ENCODE results near the gene SCN10A.

The SCN10A gene

DNA sequence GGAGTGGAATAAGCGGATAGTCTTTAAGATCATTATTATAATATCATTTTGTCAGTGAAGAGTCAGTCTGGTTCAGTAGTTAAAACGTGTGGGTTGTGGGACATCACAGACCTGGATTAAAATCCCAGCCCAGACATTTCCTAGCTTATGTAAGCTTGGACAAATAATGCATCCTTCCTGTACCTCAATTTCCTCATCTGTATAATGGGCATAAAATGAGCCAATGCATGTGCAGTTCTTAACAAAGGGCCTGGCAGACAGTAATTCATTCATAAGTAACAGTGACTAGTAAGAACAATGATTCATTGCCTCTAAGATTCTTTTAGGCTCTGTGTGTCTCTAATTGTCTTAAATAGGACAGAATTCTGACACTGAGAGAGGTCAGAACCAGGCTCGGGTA is 76.1 kb downstream of the SCN10A start:
- no peak overlapping the region for H3K4me3 ChIP-seq (ENCODE audit: low read depth, low read length)
- DNase-seq (ENCODE audit: low read depth): no peak
- TF ChIP-seq, protein P1, sequence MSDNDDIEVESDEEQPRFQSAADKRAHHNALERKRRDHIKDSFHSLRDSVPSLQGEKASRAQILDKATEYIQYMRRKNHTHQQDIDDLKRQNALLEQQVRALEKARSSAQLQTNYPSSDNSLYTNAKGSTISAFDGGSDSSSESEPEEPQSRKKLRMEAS (IDR thresholded peaks at IDR 0.05; ENCODE audit: low read depth, low read length): no peak
- no peak for TF ChIP-seq POLR2A (IDR thresholded peaks at IDR 0.05; ENCODE audit: extremely low read depth, insufficient read length)
- no peak for TF ChIP-seq CTCF (IDR thresholded peaks at IDR 0.05; ENCODE audit: low read depth, low read length)
- no peak for TF ChIP-seq MYC (IDR thresholded peaks at IDR 0.05; ENCODE audit: low read depth, low read length)

DNA sequence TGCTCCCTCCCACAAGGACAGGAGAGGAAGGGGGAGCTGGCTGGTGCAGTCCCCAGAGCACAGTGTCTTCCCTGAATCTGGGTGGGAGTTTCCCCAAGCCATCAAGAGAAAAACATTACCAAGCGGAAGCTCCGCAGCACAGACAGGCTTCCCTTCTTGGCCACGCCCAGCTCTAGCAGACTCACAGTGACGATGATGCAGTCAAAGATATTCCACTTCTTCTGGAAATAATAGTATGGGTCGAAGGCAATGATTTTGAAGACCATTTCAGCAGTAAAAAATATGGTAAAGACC is 76.7 kb downstream of the SCN10A start:
- no peak for DNase-seq (ENCODE audit: low read depth)
- H3K4me3 ChIP-seq (ENCODE audit: low read depth, low read length): no peak overlapping the region
- TF ChIP-seq POLR2A (IDR thresholded peaks at IDR 0.05; ENCODE audit: extremely low read depth, insufficient read length): no peak

GRCh38 chr3:38738630-38739395 is 77.2 kb downstream of the SCN10A start:
- TF ChIP-seq CTCF (IDR thresholded peaks at IDR 0.05; ENCODE audit: low read depth, low read length) (peak; percentile 77), POLR2A (IDR thresholded peaks at IDR 0.05; ENCODE audit: extremely low read depth, insufficient read length) (no peak), MYC (IDR thresholded peaks at IDR 0.05; ENCODE audit: low read depth, low read length) (no peak)
- TF ChIP-seq, protein P1 (IDR thresholded peaks at IDR 0.05; ENCODE audit: low read depth, low read length): peak; percentile 24; the same call in 1 of the 2 replicates
- DNase-seq (ENCODE audit: low read depth): peak; percentile 53
- no peak overlapping the region for H3K4me3 ChIP-seq (ENCODE audit: low read depth, low read length)

- no peak for TF ChIP-seq MYC (IDR thresholded peaks at IDR 0.05; ENCODE audit: low read depth, low read length)
- TF ChIP-seq CTCF (IDR thresholded peaks at IDR 0.05; ENCODE audit: low read depth, low read length): no peak
- TF ChIP-seq, protein P1 (IDR thresholded peaks at IDR 0.05; ENCODE audit: low read depth, low read length): no peak
- TF ChIP-seq POLR2A (IDR thresholded peaks at IDR 0.05; ENCODE audit: extremely low read depth, insufficient read length): no peak
- DNase-seq (ENCODE audit: low read depth): no peak
- H3K4me3 ChIP-seq (ENCODE audit: low read depth, low read length): no peak overlapping the region
Observed at GRCh38 chr3:38731522-38731921, 84.5 kb downstream of the SCN10A start.

DNA sequence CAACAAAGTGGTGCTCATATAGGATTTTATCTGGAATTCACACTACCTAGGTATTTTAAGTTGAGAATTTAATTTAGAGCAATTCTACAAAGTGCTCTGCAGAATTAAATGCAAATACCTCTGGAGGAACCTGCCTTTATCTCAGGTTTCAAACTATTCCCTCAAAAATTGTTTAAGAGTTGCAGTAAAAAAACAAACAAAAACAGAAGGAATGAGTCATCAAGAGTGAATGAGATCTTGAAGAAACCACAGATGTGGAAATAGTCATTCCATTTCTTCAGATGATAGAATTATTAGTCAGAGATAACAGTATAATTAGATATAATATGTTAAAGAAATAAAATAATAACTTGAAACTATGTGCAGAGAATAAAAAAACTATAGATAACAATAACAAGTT is 85.7 kb downstream of the SCN10A start:
- DNase-seq (ENCODE audit: low read depth): no peak
- no peak overlapping the region for H3K4me3 ChIP-seq (ENCODE audit: low read depth, low read length)
- TF ChIP-seq, protein P1 (IDR thresholded peaks at IDR 0.05; ENCODE audit: low read depth, low read length): no peak
- no peak for TF ChIP-seq MYC (IDR thresholded peaks at IDR 0.05; ENCODE audit: low read depth, low read length)
- no peak for TF ChIP-seq CTCF (IDR thresholded peaks at IDR 0.05; ENCODE audit: low read depth, low read length)
- no peak for TF ChIP-seq POLR2A (IDR thresholded peaks at IDR 0.05; ENCODE audit: extremely low read depth, insufficient read length)

- H3K4me3 ChIP-seq (ENCODE audit: low read depth, low read length): no peak overlapping the region
- TF ChIP-seq CTCF (IDR thresholded peaks at IDR 0.05; ENCODE audit: low read depth, low read length) (no peak), POLR2A (IDR thresholded peaks at IDR 0.05; ENCODE audit: extremely low read depth, insufficient read length) (no peak), MYC (IDR thresholded peaks at IDR 0.05; ENCODE audit: low read depth, low read length) (no peak)
- TF ChIP-seq, protein P1 (IDR thresholded peaks at IDR 0.05; ENCODE audit: low read depth, low read length): no peak
- DNase-seq (ENCODE audit: low read depth): no peak
Observed at GRCh38 chr3:38728008-38728407, 88.0 kb downstream of the SCN10A start.
